ENCODE results near the gene ESR2.

DNA sequence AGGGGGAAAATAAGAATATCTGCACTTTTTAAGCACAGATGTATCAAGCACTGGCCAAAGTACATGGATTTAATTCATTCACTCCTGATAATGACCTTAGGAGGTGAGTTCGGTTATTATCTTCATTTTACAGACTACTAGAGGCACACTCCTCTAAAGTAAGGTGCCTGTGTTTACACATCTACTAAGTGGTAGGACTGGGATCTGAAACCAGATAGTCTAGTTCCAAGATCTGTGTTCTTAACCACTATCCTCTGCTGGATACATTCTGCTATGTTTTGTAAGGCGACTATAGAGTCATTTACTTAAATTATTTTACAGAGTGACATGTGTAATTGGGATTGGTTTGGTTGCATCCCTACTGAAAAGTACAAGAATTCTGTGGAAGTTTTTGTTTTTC lies 175.3 kb downstream of the ESR2 start:
- TF ChIP-seq, protein P1, sequence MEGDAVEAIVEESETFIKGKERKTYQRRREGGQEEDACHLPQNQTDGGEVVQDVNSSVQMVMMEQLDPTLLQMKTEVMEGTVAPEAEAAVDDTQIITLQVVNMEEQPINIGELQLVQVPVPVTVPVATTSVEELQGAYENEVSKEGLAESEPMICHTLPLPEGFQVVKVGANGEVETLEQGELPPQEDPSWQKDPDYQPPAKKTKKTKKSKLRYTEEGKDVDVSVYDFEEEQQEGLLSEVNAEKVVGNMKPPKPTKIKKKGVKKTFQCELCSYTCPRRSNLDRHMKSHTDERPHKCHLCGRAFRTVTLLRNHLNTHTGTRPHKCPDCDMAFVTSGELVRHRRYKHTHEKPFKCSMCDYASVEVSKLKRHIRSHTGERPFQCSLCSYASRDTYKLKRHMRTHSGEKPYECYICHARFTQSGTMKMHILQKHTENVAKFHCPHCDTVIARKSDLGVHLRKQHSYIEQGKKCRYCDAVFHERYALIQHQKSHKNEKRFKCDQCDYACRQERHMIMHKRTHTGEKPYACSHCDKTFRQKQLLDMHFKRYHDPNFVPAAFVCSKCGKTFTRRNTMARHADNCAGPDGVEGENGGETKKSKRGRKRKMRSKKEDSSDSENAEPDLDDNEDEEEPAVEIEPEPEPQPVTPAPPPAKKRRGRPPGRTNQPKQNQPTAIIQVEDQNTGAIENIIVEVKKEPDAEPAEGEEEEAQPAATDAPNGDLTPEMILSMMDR (IDR thresholded peaks at IDR 0.05): no peak
- no peak for TF ChIP-seq EP300 (IDR thresholded peaks at IDR 0.05)
